Retina (tissue), 1 donor: ENCODE results near the gene PLEKHA8.

Experiments
- DNase-seq: peaks from one replicate; pipeline ENCODE4 v3.0.0-alpha.2; 2016

The PLEKHA8 gene

GRCh38 chr7:30026229-30027064, 1.8 kb upstream of the PLEKHA8 start, which contains the start of gene FKBP14:
TSS of gene FKBP14 (minus strand) at chr7:30026702. CDS start at chr7:30026508, 194 bp downstream.
- DNase-seq, result peak; percentile 93

GRCh38 chr7:30027065-30027456, 1.2 kb upstream of the PLEKHA8 start:
- no peak for DNase-seq

- no peak for DNase-seq
Observed at GRCh38 chr7:30027740-30028215, 434 bp upstream of the PLEKHA8 start.

- DNase-seq, result no peak
Observed at GRCh38 chr7:30028749-30029635, 780 bp downstream of the PLEKHA8 start.

GRCh38 chr7:30029696-30030095, 1.5 kb downstream of the PLEKHA8 start:
- peak; percentile 17 for DNase-seq

GRCh38 chr7:30032310-30033125, 4.3 kb downstream of the PLEKHA8 start:
- DNase-seq, result no peak

- DNase-seq, result no peak
Observed at GRCh38 chr7:30034501-30034900, 6.3 kb downstream of the PLEKHA8 start.

- DNase-seq, result no peak
Observed at GRCh38 chr7:30036220-30036619, 8.0 kb downstream of the PLEKHA8 start.

- DNase-seq, result no peak
Observed at GRCh38 chr7:30038196-30038980, 10.2 kb downstream of the PLEKHA8 start.

- no peak for DNase-seq
Observed at GRCh38 chr7:30040938-30041337, 12.7 kb downstream of the PLEKHA8 start.

GRCh38 chr7:30041526-30042269, 13.5 kb downstream of the PLEKHA8 start:
- no peak for DNase-seq

- no peak for DNase-seq
Observed at GRCh38 chr7:30046127-30046770, 18.0 kb downstream of the PLEKHA8 start.

- DNase-seq, result no peak
Observed at GRCh38 chr7:30047124-30047523, 18.9 kb downstream of the PLEKHA8 start.

GRCh38 chr7:30048582-30048981, 20.4 kb downstream of the PLEKHA8 start:
- DNase-seq, result no peak

GRCh38 chr7:30049173-30049572, 21.0 kb downstream of the PLEKHA8 start:
- DNase-seq, result no peak

GRCh38 chr7:30053068-30053467, 24.9 kb downstream of the PLEKHA8 start:
- no peak for DNase-seq

GRCh38 chr7:30057741-30058140, 29.5 kb downstream of the PLEKHA8 start:
- DNase-seq, result no peak

- DNase-seq, result peak; percentile 13
Observed at GRCh38 chr7:30061786-30062185, 33.6 kb downstream of the PLEKHA8 start.

- DNase-seq, result peak; percentile 11
Observed at GRCh38 chr7:30062587-30062986, 34.4 kb downstream of the PLEKHA8 start.

GRCh38 chr7:30065746-30066145, 37.5 kb downstream of the PLEKHA8 start:
- DNase-seq, result no peak

GRCh38 chr7:30066687-30067086, 38.5 kb downstream of the PLEKHA8 start:
- no peak for DNase-seq
